HuH-7.5 (cell line): ENCODE data around the gene RAB11FIP5.

Experiments
- DNase-seq: peaks from one replicate; pipeline ENCODE4 v3.0.0; 2011; ENCODE audit warnings: low spot score

The RAB11FIP5 gene

DNA sequence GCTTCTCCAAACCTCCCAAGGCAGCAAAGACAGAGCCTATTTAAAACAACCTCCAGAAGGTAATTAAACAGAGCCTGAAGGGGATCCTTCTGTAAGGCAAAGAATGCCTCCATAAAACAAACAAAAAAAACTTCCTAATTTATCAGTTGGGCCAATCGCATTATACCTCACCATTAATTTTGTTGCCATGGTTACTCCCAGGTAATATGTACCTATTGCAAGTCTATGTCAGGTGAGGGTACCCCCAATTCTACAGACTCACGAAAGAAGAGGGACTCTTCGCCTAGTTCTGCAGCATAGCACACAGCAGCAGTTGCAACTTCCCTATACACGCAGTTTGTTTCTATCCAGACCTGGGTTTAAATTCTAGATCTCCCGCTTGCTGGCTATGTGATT is 80.0 kb downstream of the RAB11FIP5 start:
- DNase-seq: no peak

DNA sequence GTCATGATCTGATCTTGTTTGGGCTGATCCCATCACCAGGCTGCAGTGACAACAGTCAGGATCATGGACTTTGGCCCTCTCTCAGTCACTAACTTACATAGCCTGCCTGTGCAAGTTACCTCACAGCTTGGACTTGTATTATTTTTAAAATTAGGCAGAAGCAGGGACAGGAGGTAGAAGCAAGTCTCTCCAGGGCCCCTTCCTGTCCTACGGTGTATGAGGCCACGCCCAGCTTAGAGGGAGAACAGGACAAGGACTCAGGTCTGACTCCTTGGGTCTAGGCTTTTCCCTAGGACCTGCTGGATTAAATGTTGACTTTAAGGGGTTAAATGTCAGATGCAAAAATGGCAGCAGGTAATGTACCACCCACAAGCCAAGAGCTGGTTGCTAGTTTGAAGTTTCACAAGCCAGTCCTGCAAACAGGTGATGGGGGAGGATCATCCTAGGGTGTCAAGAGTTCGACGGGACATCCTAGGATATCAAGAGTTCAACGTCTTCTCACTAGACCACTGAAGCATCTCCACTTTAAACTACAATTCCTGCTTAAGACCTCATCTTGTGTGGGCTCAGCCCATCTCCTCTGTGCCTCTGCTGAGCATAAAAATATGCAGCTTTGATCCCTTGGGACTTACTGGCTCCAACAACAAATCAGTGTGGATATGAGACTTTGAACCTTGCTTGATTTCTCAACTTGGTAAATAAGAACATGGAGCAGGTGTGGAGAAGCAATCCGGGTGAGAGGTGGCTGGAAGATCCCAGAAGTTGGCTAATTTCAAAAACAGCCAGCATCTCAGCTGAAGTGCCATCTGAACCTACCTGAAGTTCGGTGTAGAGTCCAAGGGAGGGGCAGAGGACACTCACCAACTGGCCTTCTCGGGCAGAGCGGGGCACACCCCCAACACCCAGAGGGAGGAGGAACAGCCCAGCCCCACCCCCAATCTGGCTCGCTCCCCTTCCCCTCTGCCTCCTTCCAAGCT is 80.7 kb downstream of the RAB11FIP5 start:
- peak; percentile 45 for DNase-seq

DNA sequence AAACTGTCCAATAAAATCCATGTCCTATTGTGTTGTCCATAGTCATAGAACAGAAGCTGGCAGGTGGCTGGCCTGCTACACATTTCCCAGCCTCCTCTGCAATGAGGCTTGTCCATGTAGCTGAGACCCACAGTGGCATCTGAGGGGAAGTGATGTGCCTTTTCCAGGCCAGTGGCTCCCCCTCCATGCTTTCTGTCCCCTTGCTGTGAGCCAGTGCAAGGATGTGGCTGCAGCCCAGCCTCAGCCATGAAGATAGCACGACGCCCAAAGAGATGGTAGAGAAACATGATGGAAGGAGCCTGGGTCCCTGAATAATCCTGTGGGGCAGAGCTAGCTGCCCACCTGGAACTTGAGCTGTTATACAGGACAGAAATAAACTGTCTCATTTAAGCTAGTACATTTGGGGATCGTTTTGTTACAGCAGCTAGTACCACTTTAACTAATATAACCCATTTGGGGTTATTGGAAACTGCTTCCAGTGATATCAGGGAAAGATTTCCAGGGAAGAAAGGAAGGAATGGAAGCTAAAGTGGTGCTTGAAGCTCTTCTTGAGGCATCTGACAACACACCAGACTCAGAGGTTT is 81.6 kb downstream of the RAB11FIP5 start:
- DNase-seq: no peak

- no peak for DNase-seq
Measured at GRCh38 chr2:73028841-73029240, 83.9 kb downstream of the RAB11FIP5 start.

- DNase-seq: no peak
Measured at GRCh38 chr2:73027340-73027739, 85.4 kb downstream of the RAB11FIP5 start.

DNA sequence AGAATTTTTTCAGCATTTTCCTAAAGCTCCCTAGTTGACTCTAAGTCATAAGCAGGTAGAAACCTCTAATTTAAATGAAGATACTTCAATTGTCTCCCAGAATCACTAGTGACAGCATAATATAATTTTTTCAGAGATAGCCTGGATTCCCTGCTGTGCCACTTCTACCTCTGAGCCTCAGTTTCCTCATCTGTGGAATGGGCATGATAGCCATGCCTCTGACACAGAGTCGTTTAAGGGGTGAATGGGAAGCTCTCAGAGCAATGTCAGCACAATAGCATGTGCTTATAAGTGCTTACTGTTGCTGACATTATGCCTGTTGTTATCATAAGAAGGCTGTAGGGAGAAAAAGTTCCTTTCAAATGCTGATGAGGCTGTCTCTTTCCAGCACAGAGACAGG is 89.3 kb downstream of the RAB11FIP5 start:
- no peak for DNase-seq
